Effector memory CD8-positive, alpha-beta T cell (primary cell): ENCODE data around the gene DNAJB13.

ENCODE experiments used
- ATAC-seq: fragments of 150-1000 bp; cut with Tn5 transposase; replicated peaks from 2 replicates; pipeline ENCODE4 v1.10.0; 2021; ENCODE audit warnings: mild to moderate bottlenecking, moderate library complexity
- DNase-seq, 3 experiments: peaks; one replicate each; pipeline ENCODE4 v3.0.0; 2021
- H3K27ac Mint-ChIP-seq, 2 donors: one replicate each; pipeline ENCODE4 v1.8.0; 2022; ENCODE audit warnings: mild to moderate bottlenecking in 2 of 2, mixed read lengths in 2 of 2, moderate library complexity in 2 of 2
- H3K27me3 Mint-ChIP-seq, 2 donors: one replicate each; pipeline ENCODE4 v1.8.0; 2022; ENCODE audit warnings: mixed read lengths in 2 of 2
- H3K36me3 Mint-ChIP-seq: one replicate; pipeline ENCODE4 v1.8.0; 2022; ENCODE audit warnings: mild to moderate bottlenecking, moderate library complexity, mixed read lengths; ENCODE audit not compliant: insufficient read depth
- H3K4me1 Mint-ChIP-seq, 2 donors: one replicate each; pipeline ENCODE4 v1.8.0; 2022; ENCODE audit warnings: low read depth in 2 of 2, mixed read lengths in 2 of 2
- H3K4me3 Mint-ChIP-seq, 2 donors: one replicate each; pipeline ENCODE4 v1.8.0; 2022; ENCODE audit warnings: mild to moderate bottlenecking in 2 of 2, mixed read lengths in 2 of 2, moderate library complexity in 2 of 2
- H3K9me3 Mint-ChIP-seq, 2 donors: one replicate each; pipeline ENCODE4 v1.8.0; 2022; ENCODE audit warnings: mixed read lengths in 2 of 2

The DNAJB13 gene

GRCh38 chr11:74004759-74005615 lies 54.2 kb downstream of the DNAJB13 start:
- H3K27me3 Mint-ChIP-seq: no peaks in the 10 kb centered on the region
- peaks cover 4% of the 10 kb centered on the region for H3K36me3 Mint-ChIP-seq
- ATAC-seq (peak; percentile 100), DNase-seq (peak; percentile 78 to 82 (median 80))
- no peaks in the 10 kb centered on the region for H3K9me3 Mint-ChIP-seq
- peak overlapping the region; percentile 89 to 92 for H3K27ac Mint-ChIP-seq
- H3K4me3 Mint-ChIP-seq: peak overlapping the region; percentile 72 to 76
- peaks cover 36 to 67% of the 10 kb centered on the region in 2 donors for H3K4me1 Mint-ChIP-seq

- Mint-ChIP-seq H3K9me3 (no peaks in the 10 kb centered on the region), H3K27me3 (no peaks in the 10 kb centered on the region), H3K4me1 (peaks cover 44 to 77% of the 10 kb centered on the region in 2 donors), H3K36me3 (peaks cover 4% of the 10 kb centered on the region), H3K4me3 (peak overlapping the region; percentile 72 to 76), H3K27ac (peak overlapping the region; percentile 89 to 96)
- DNase-seq: no peak
- no peak for ATAC-seq
Observed at GRCh38 chr11:74005721-74006517, 55.1 kb downstream of the DNAJB13 start.

DNA sequence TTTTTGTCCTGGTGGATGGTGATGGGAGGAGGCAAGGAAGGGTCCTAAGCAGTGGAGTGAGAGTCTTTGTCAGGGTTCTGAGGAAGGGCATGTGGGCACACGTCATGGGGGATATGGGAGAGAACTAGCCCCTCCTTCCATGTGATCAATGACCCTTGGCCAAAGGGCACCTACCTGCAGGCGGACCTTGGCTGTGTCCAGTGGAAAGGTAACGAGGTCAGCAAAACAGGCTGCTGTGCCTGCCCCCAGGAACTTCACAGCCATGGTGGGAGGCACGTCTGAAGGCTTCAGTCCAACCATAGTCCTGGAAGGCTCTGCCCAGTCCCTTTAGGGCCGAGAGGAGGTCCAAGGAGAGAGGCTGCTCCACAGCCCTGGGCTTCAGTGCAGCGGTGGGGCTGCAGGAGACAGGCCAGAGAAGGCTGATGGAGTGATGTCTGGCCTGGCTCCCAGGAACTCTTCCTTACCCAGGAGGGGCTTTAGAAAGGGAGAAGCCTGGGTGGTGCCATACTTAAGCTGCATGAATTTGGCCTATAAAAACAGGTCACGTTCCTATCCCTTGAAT lies 56.0 kb downstream of the DNAJB13 start:
- Mint-ChIP-seq H3K27me3 (no peaks in the 10 kb centered on the region), H3K4me1 (peaks cover 53 to 79% of the 10 kb centered on the region in 2 donors), H3K27ac (peak overlapping the region; percentile 92 to 96), H3K4me3 (no peak overlapping the region), H3K9me3 (no peaks in the 10 kb centered on the region), H3K36me3 (peaks cover 6% of the 10 kb centered on the region)
- ATAC-seq (no peak), DNase-seq (no peak)

GRCh38 chr11:74007691-74008372 lies 57.0 kb downstream of the DNAJB13 start:
- H3K4me3 Mint-ChIP-seq: peak overlapping the region in 1 of 2 donors; percentile 12
- no peak for DNase-seq
- peak overlapping the region; percentile 92 to 96 for H3K27ac Mint-ChIP-seq

DNA sequence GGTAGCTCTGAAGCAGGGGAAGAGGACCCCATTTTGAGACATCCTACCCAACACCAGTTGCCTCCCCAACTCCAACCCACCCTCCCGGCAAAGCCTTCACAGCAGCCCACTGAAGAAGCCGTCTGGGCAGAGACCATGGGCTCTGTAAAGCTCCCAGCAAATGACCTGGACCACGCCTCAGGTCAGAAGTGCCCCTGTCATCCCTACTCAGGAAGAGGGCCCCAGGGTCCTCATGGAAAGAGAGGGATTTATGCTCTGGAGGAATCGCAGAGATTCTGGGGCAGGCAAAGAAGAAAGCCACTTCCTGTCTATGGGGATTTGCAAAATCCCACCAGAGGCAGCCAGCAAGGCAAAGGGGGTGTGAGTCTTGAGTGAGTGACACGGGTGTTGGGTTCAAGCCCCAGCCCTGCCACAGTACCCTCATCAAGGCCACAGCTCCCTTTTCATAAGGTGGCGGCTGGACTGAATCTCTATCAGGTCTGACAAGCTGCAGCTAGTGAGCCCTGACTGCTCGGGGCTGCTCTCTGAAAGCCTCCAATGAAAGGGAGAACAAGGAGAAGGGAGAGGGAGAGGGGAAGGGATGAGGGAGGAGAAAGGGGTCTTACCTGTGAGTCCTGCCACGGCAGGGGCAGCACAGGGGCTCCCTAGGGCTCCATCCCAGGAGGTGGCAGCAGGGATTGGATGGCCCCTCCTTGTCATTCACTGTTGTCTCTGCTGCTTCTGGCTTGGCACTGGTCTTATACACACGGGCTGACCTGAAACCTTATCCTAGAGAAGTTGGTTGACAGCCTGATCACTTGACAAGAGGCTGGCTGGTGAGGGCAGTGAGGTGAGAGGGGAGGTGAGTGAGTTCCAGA lies 57.8 kb downstream of the DNAJB13 start, which contains the start of gene UCP3:
UCP3 (minus strand) TSS at position 713 of the 857 bp plus-strand sequence. CDS start 2,043 bp downstream, outside the sequence.
- H3K27me3 Mint-ChIP-seq: no peaks in the 10 kb centered on the region
- H3K36me3 Mint-ChIP-seq: peaks cover 8% of the 10 kb centered on the region
- DNase-seq: no peak
- H3K9me3 Mint-ChIP-seq: no peaks in the 10 kb centered on the region
- H3K27ac Mint-ChIP-seq: peak within 1 kb of the TSS; percentile 96 to 97
- peaks cover 57 to 70% of the 10 kb centered on the region in 2 donors for H3K4me1 Mint-ChIP-seq
- peak within 1 kb of the TSS; percentile 48 to 57 for H3K4me3 Mint-ChIP-seq
- ATAC-seq: no peak

More at GRCh38 chr11:74007691-74008372, 57.0 kb downstream of the DNAJB13 start:
- Mint-ChIP-seq H3K27me3 (no peaks in the 10 kb centered on the region), H3K4me1 (peaks cover 57 to 75% of the 10 kb centered on the region in 2 donors), H3K9me3 (no peaks in the 10 kb centered on the region), H3K36me3 (peaks cover 8% of the 10 kb centered on the region)
- ATAC-seq: no peak

DNA sequence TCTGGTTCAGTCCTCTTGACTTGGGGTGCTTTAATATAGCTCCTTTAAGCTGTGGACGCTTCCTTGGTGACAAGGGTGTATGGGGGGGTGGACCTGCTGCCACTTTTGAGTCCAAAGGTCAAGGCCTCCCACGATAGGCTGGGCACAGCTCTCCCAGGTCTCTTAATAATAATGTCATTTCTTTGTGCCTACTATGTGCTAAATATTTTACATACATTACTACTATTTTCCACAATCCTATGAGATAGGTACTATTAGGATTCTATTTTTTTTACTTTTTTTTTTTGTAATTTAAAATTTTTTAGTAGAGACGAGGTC lies 58.4 kb downstream of the DNAJB13 start:
- Mint-ChIP-seq H3K36me3 (peaks cover 8% of the 10 kb centered on the region), H3K27ac (peak overlapping the region; percentile 92 to 96), H3K9me3 (no peaks in the 10 kb centered on the region), H3K4me1 (peaks cover 57 to 66% of the 10 kb centered on the region in 2 donors), H3K4me3 (peak overlapping the region in 1 of 2 donors; percentile 48), H3K27me3 (no peaks in the 10 kb centered on the region)
- ATAC-seq (no peak), DNase-seq (no peak)

GRCh38 chr11:74009675-74010305 lies 59.0 kb downstream of the DNAJB13 start:
- H3K36me3 Mint-ChIP-seq: peaks cover 8% of the 10 kb centered on the region
- H3K27ac Mint-ChIP-seq: peak overlapping the region; percentile 96 to 97
- peak overlapping the region in 1 of 2 donors; percentile 57 for H3K4me3 Mint-ChIP-seq
- H3K27me3 Mint-ChIP-seq: no peaks in the 10 kb centered on the region
- ATAC-seq (no peak), DNase-seq (no peak)
- H3K9me3 Mint-ChIP-seq: no peaks in the 10 kb centered on the region
- H3K4me1 Mint-ChIP-seq: peaks cover 57 to 65% of the 10 kb centered on the region in 2 donors

DNA sequence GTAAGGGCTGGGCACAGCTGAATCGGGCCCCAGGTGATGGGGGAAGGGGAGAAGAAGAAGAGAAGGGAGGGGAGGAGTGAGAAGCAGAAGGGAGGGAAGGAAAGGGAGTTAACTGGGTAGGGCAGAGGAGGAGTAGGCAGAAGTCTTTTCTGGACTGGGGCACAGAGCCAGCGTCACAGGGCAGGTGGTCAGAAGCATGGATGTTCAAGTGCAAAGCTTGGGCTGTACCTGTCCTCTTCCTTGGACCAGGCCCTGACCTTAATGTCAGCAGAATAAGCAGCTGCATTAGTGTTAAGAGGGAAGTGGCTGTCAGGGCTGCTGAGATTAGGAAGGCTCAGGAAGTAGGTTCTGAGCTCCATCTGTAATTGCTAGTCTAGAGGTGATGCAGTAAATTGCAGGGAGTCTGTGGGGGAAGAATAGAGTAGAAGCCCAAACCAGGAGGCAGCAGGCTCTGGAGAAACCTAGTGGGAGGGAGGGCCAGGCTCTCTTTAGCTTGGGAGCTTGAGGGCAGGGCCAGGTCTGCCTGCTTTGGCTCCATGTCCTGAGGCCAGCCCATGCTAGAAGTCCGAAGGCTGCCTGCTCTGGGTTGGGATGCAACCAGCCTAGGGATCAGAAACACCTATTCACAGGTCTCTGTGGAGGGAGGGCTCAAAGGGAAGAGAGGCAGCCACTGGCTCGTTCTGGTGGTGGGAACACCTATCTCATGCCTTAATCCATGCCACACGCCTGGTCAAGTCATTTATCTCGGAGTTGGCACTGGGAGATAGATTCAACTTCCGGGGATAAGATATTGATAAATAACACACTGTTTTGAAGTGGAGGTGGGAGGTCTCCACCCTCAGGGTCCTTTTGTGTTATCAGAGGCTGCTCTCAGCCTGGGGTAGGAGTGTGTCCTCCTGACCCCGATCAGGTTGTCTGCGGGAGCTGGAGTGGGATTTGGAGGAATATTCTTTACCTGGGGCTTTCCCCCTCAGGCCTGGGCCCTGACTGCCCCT lies 59.8 kb downstream of the DNAJB13 start:
- Mint-ChIP-seq H3K27ac (peak overlapping the region; percentile 96 to 97), H3K36me3 (peaks cover 4% of the 10 kb centered on the region), H3K9me3 (no peaks in the 10 kb centered on the region), H3K27me3 (no peaks in the 10 kb centered on the region), H3K4me1 (peaks cover 54 to 60% of the 10 kb centered on the region in 2 donors), H3K4me3 (peak overlapping the region; percentile 57 to 66)
- DNase-seq (no peak), ATAC-seq (no peak)

GRCh38 chr11:74011360-74012073 lies 60.7 kb downstream of the DNAJB13 start:
- peak in 2 of 3 experiments; percentile 20 to 25 for DNase-seq
- ATAC-seq: peak; percentile 77
- peak overlapping the region; percentile 96 to 97 for H3K27ac Mint-ChIP-seq
- H3K27me3 Mint-ChIP-seq: no peaks in the 10 kb centered on the region
- no peaks in the 10 kb centered on the region for H3K9me3 Mint-ChIP-seq
- peak overlapping the region; percentile 57 to 66 for H3K4me3 Mint-ChIP-seq
- H3K36me3 Mint-ChIP-seq: peaks cover 4% of the 10 kb centered on the region
- H3K4me1 Mint-ChIP-seq: peaks cover 51 to 54% of the 10 kb centered on the region in 2 donors

GRCh38 chr11:74012074-74012809 lies 61.4 kb downstream of the DNAJB13 start:
- H3K9me3 Mint-ChIP-seq: no peaks in the 10 kb centered on the region
- DNase-seq (no peak), ATAC-seq (no peak)
- peaks cover 48 to 50% of the 10 kb centered on the region in 2 donors for H3K4me1 Mint-ChIP-seq
- peaks cover 4% of the 10 kb centered on the region for H3K36me3 Mint-ChIP-seq
- H3K27me3 Mint-ChIP-seq: no peaks in the 10 kb centered on the region
- peak overlapping the region; percentile 57 to 66 for H3K4me3 Mint-ChIP-seq
- H3K27ac Mint-ChIP-seq: peak overlapping the region; percentile 96 to 97
